GM12878 (cell line): Measurements from ENCODE around the gene SLC35F3. TPM values are rescaled to one million over a fixed set of nuclear protein-coding genes. Genes with fewer than 3 reads are reported as not detected.

Source experiments
- ATAC-seq: fragments of 200-7000 bp; cut with Tn5 transposase; 3 replicates; pipeline ENCODE4 v1.9.1; 2020; ENCODE audit warnings: mild to moderate bottlenecking, moderate library complexity
- BruUV-seq: library from RNA; stranded (reverse); fragments of 400-500 nt; replicated peaks from 2 replicates; lab custom pipeline; 2021; lab: Mats Ljungman, UMichigan
- CTCF ChIA-PET: fragments of 300-600 bp; sonication (Branson Sonifier 250); formaldehyde crosslinking; extraction: SDS; loops from one replicate; lab custom pipeline; 2021; ENCODE audit warnings: inconsistent platforms; lab: Yijun Ruan, JAX
- POLR2A ChIA-PET: fragments of 350-600 bp; formaldehyde crosslinking; extraction: SDS; loops from one replicate; lab custom pipeline; 2021; ENCODE audit warnings: inconsistent platforms; lab: Charles Lee
- RAD21 ChIA-PET: fragments of 300-600 bp; sonication (Branson Sonifier 250); formaldehyde crosslinking; loops from one replicate; lab custom pipeline; 2023; ENCODE audit warnings: antibody characterized with exemption; ENCODE audit not compliant: unreplicated experiment; lab: Charles Lee
- SMC1A ChIA-PET: fragments of 300-600 bp; sonication (Branson Sonifier 250); formaldehyde crosslinking; loops from one replicate; lab custom pipeline; 2023; ENCODE audit not compliant: unreplicated experiment, uncharacterized antibody; lab: Charles Lee
- DNase-seq: peaks from one replicate; pipeline ENCODE4 v3.0.0-alpha.2; 2011; ENCODE audit warnings: low read depth, low spot score
- FAIRE-seq: peaks from 3 replicates; lab custom pipeline; 2011; peaks lifted over from hg19 to GRCh38; lab: Jason Lieb, UNC
- H2AFZ ChIP-seq: 2 replicates; pipeline ENCODE4 v1.6.0; 2011; ENCODE audit warnings: low read depth, low read length, control low read depth; ENCODE audit not compliant: control insufficient read depth
- H3K27ac ChIP-seq: 2 replicates; pipeline ENCODE4 v1.5.1; 2011; ENCODE audit warnings: control low read depth; ENCODE audit not compliant: control insufficient read depth, insufficient read depth
- H3K27me3 ChIP-seq, 2 experiments: replicated peaks in 1 of 2; 2 replicates each; pipeline versions ENCODE4 v1.6.0 to v1.6.1; 2011; ENCODE audit warnings: low read length in 1 of 2; ENCODE audit not compliant: control insufficient read depth in 2 of 2, insufficient read depth in 2 of 2
- H3K36me3 ChIP-seq, 2 experiments: 2 replicates each; pipeline ENCODE4 v1.5.1; 2011; ENCODE audit warnings: low read length in 1 of 2; ENCODE audit not compliant: control insufficient read depth in 2 of 2, insufficient read depth in 2 of 2
- H3K4me1 ChIP-seq: 2 replicates; pipeline ENCODE4 v1.6.1; 2011; ENCODE audit warnings: mild to moderate bottlenecking, low read length, moderate library complexity, mixed read lengths; ENCODE audit not compliant: control insufficient read depth, insufficient read depth
- H3K4me2 ChIP-seq: 2 replicates; pipeline ENCODE4 v1.6.0; 2011; ENCODE audit warnings: control low read depth; ENCODE audit not compliant: control insufficient read depth, insufficient read depth
- H3K4me3 ChIP-seq: fragments of 200-600 bp; sonication (generic); 2 replicates; pipeline ENCODE4 v1.5.1; 2016
- H3K79me2 ChIP-seq: 2 replicates; pipeline ENCODE4 v1.6.0; 2011; ENCODE audit warnings: low read length; ENCODE audit not compliant: control insufficient read depth, insufficient read depth
- H3K9ac ChIP-seq: 2 replicates; pipeline ENCODE4 v1.8.0; 2011; ENCODE audit warnings: low read length, control low read depth, mixed read lengths; ENCODE audit not compliant: control insufficient read depth, insufficient read depth
- H3K9me3 ChIP-seq: replicated peaks from 3 replicates; pipeline ENCODE4 v1.5.1; 2011; ENCODE audit warnings: mild to moderate bottlenecking, low read length; ENCODE audit not compliant: control insufficient read depth, insufficient read depth
- H4K20me1 ChIP-seq: 2 replicates; pipeline ENCODE4 v1.6.0; 2011; ENCODE audit not compliant: control insufficient read depth, insufficient read depth
- ASH2L ChIP-seq: fragments of 300-600, 200-600 bp; sonication (generic); IDR thresholded peaks from 2 replicates; pipeline ENCODE4 v1.6.1; 2017; ENCODE audit warnings: low read depth, mild to moderate bottlenecking, borderline replicate concordance
- CHD2 ChIP-seq: IDR thresholded peaks from 2 replicates; pipeline ENCODE4 v1.6.1; 2011; ENCODE audit warnings: low read depth, low read length, improper control_type of control experiment, borderline replicate concordance
- ETV6 ChIP-seq, 2 experiments: fragments of 450-650 bp in 1 of 2; IDR thresholded peaks in 1 of 2; conservative IDR thresholded peaks in 1 of 2; 2 replicates each; pipeline ENCODE4 v1.6.1; 2014; ENCODE audit warnings: antibody characterized with exemption in 1 of 2, borderline replicate concordance in 1 of 2, low read depth in 1 of 2, mild to moderate bottlenecking in 1 of 2, moderate library complexity in 1 of 2
- GATAD2B ChIP-seq: fragments of 450-650 bp; conservative IDR thresholded peaks from 2 replicates; pipeline ENCODE4 v1.6.1; 2017; ENCODE audit warnings: low read depth, mild to moderate bottlenecking, moderate library complexity
- STAT1 ChIP-seq: fragments of 450-650 bp; conservative IDR thresholded peaks from 2 replicates; pipeline ENCODE4 v1.6.1; 2014; ENCODE audit warnings: antibody characterized with exemption, mild to moderate bottlenecking
- YY1 ChIP-seq: IDR thresholded peaks from 2 replicates; pipeline ENCODE4 v1.6.1; 2011; ENCODE audit warnings: low read depth, mild to moderate bottlenecking, low read length
- ZBTB4 ChIP-seq: fragments of 450-650 bp; formaldehyde crosslinking; IDR thresholded peaks from 2 replicates; pipeline ENCODE4 v1.4.0; 2022; ENCODE audit warnings: mild to moderate bottlenecking, moderate library complexity
- WGBS: methylation state at CpG from one replicate; pipeline ENCODE4 v1.1.6; 2016; ENCODE audit warnings: low lambda C conversion rate; ENCODE audit not compliant: insufficient replicate concordance, insufficient coverage; ENCODE audit errors: missing lambda C conversion rate; 5-methylcytosine and 5-hydroxymethylcytosine counted together
- in situ Hi-C: fragments of 300-500 bp; cut with MboI; formaldehyde crosslinking; loops from 9 replicates; pipeline ENCODE4 v1.14.3; 2018; ENCODE audit warnings: mixed read lengths
- intact Hi-C: fragments of 100-400 bp; cut with micrococcal nuclease; formaldehyde crosslinking; loops from one replicate; pipeline ENCODE4 v1.14.2; 2022; ENCODE audit not compliant: unreplicated experiment
- polyA plus RNA-seq, 11 experiments: library from polyadenylated mRNA; depleted of rRNA in 4 of 11; unstranded in 6 of 11; stranded (reverse) in 5 of 11; fragments of >200 nt; fragmentation: Nextera tagmentation in 4 of 11; fragmentation: Illumina TruSeq in 1 of 11; extraction: Ambion mirVana in 4 of 11; extraction: Trizol in 1 of 11; gene quantifications; 1 replicate in 1 of 11; 2 replicates in 10 of 11; pipeline versions ENCODE4 v1.2.1 to v1.2.3, GENCODE V29; 2011 to 2016; ENCODE audit warnings: inconsistent platforms in 2 of 11, missing spikeins in 2 of 11, low read depth in 1 of 11
- total RNA-seq, 4 experiments: library from RNA; depleted of rRNA in 3 of 4; stranded (reverse); fragments of >200 nt in 3 of 4; fragmentation: Illumina TruSeq in 1 of 4; extraction: Trizol in 1 of 4; gene quantifications; 2 replicates each; pipeline versions ENCODE4 v1.2.1 to v1.2.3, GENCODE V29; 2013 to 2021

The SLC35F3 gene
- total and polyA plus RNA-seq, 10 of the 15 experiments (the other 5 are each of a cell fraction or from before 2014, with no cell fraction given): 1.0 to 8.6 (median 5.7) TPM

GRCh38 chr1:233940908-233941307 lies 36.4 kb downstream of the SLC35F3 start:
- H2AFZ ChIP-seq: no peak overlapping the region
- ChIA-PET CTCF (no interaction called here), POLR2A (no interaction called here), RAD21 (no interaction called here), SMC1A (interaction anchor here (2.0 kb wide), 1 partner anchor 14 kb away, joined by 5 read pairs; no protein-coding TSS in a partner anchor)
- no peaks in the 10 kb centered on the region for H3K36me3 ChIP-seq
- H3K9ac ChIP-seq: no peak overlapping the region
- H3K27me3 ChIP-seq: no peaks in the 10 kb centered on the region; a peak in 1 of 4 replicates
- H3K9me3 ChIP-seq: no peaks in the 10 kb centered on the region
- WGBS: 49% methylated on average over 5 of the region's 5 CpGs
- no peak overlapping the region for H3K27ac ChIP-seq
- FAIRE-seq: no peak
- TF ChIP-seq YY1: no peak
- TF ChIP-seq ETV6 (conservative IDR thresholded peaks at IDR 0.05 in 1 of 2, IDR thresholded peaks at IDR 0.05 in 1 of 2; ENCODE audit: borderline replicate concordance in 1 of 2, low read depth in 1 of 2): no peak
- no peak for TF ChIP-seq ZBTB4
- TF ChIP-seq ASH2L: no peak
- TF ChIP-seq STAT1: no peak
- TF ChIP-seq GATAD2B: no peak
- no peak for TF ChIP-seq CHD2
- H4K20me1 ChIP-seq: no peaks in the 10 kb centered on the region
- no peaks in the 10 kb centered on the region for H3K4me1 ChIP-seq
- no peak for ATAC-seq
- DNase-seq: no peak
- intact Hi-C loops (no loop called here), in situ Hi-C loops (no loop called here)
- no peaks in the 10 kb centered on the region for H3K79me2 ChIP-seq
- H3K4me3 ChIP-seq: no peak overlapping the region
- BruUV-seq: no TSS peak
- no peak overlapping the region for H3K4me2 ChIP-seq
